Fibroblast of villous mesenchyme (primary cell): Measurements from ENCODE around the gene OR4D9. TPM values are rescaled to one million over a fixed set of nuclear protein-coding genes. Genes with fewer than 3 reads are reported as not detected.
A peak's percentile ranks its signal among the peaks of the same experiment; 100 is the strongest.

Source experiments
- DNase-seq: peaks from one replicate; pipeline ENCODE4 v3.0.0-alpha.2; 2010; ENCODE audit warnings: low read depth
- H3K4me3 ChIP-seq: 2 replicates; pipeline ENCODE4 v1.5.1; 2011; ENCODE audit warnings: low read depth, mild to moderate bottlenecking, low read length
- total RNA-seq: library from RNA; depleted of rRNA; stranded (reverse); fragments of >200 nt; gene quantifications from 2 replicates; pipeline ENCODE4 v1.2.3, GENCODE V29; 2012
- TF ChIP-seq, protein P1 (sequence below): IDR thresholded peaks from 2 replicates; pipeline ENCODE4 v1.5.1; 2012; ENCODE audit warnings: low read depth, mild to moderate bottlenecking, low read length; ENCODE audit not compliant: insufficient read depth

OR4D9 gene
- total RNA-seq, 1 donor, result not detected

DNA sequence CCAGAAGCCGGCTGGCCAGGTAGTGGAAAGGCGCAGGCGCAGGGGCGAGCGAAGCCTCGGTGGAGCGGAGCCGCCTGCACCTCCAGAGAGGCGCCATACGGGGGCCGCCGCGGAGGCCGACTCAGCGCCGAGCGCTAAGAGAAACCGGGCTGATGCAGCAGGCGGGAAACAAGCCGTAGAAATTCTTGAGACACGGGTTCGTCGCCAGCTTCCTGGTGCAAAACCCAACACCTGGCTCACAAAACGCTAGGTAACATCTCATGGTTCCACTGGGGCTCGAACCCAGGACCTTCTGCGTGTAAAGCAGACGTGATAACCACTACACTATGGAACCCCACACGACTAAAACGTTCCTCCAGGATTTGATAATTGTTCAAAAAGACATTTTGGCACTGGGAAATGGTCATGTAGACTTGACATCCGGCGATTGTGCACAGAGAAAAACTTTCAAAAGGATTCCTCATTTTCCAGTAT is 39.1 kb downstream of the OR4D9 start:
- DNase-seq, result peak; percentile 90
- peak overlapping the region; percentile 63 for H3K4me3 ChIP-seq
- TF ChIP-seq, protein P1, sequence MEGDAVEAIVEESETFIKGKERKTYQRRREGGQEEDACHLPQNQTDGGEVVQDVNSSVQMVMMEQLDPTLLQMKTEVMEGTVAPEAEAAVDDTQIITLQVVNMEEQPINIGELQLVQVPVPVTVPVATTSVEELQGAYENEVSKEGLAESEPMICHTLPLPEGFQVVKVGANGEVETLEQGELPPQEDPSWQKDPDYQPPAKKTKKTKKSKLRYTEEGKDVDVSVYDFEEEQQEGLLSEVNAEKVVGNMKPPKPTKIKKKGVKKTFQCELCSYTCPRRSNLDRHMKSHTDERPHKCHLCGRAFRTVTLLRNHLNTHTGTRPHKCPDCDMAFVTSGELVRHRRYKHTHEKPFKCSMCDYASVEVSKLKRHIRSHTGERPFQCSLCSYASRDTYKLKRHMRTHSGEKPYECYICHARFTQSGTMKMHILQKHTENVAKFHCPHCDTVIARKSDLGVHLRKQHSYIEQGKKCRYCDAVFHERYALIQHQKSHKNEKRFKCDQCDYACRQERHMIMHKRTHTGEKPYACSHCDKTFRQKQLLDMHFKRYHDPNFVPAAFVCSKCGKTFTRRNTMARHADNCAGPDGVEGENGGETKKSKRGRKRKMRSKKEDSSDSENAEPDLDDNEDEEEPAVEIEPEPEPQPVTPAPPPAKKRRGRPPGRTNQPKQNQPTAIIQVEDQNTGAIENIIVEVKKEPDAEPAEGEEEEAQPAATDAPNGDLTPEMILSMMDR, result peak; percentile 36

DNA sequence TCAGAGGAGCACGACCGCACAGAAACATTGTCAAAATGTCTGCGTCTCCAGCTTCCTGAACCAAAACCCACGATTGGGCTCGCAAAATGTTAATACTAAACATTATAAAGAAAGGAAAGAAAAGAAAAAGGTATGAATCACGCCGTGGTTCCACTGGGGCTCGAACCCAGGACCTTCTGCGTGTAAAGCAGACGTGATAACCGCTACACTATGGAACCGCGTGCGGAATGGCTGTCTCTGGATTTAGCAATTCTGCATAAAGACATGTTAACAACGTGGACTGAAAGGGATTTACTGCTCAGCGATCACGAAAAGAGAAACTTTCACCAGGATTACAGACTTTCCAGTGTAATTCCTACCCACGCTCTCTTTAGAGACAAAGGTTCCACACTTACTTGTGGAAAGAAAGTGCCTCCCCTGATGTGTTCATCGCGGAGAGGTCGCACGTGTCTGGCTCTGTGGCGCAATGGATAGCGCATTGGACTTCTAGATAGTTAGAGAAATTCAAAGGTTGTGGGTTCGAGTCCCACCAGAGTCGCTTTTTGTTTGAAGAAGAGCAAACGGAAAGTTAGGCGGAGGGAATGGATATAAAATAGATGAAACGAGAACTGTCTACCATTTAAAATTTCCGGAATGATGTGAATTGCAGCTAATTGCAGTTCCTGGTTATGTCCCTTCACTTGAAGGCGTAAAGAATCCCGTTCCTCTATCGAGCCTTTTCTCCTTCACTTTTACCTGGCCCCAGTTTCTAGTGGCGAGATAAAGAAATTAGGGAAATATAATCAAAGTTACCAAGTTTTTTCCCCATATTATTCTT is 39.7 kb downstream of the OR4D9 start:
- peak overlapping the region; percentile 63 for H3K4me3 ChIP-seq
- TF ChIP-seq, protein P1, result no peak
- peak; percentile 94 for DNase-seq

DNA sequence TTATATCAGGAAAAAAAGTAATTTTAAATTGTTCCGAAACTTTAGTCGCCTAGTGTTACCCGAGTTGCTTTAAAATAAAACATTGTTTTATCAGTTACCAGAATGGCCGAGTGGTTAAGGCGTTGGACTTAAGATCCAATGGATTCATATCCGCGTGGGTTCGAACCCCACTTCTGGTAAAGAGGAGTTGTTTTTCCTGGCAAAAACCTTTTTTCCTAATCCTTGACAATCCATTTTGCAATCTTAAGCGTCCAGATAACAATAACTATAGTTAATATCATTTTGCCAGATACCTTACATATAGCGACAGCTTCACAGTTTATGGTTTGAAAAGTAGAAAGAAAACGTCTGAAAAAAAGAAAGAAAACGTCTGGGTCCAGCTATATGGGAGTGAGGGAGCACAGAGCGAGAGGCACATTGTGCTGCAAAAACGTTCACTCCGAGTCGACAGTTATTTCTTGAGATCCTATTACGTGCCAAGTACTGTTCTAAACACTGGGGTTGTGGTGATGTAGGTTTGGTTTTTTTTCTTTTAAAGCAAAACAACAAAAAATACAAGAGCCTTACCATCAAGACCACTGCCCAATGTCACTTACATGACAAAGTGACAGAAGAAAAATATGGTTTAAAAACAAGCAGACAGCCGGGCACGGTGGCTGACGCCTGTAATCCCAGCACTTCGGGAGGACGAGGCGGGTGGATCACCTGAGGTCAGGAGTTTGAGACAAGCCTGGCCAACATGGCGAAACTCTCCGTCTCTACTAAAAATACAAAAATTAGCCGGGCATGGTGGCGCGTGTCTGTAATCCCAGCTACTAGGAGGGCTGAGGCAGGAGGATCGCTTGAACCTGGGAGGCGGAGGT is 40.6 kb downstream of the OR4D9 start:
- TF ChIP-seq, protein P1, result no peak
- peak; percentile 85 for DNase-seq
- peak overlapping the region; percentile 63 for H3K4me3 ChIP-seq

DNA sequence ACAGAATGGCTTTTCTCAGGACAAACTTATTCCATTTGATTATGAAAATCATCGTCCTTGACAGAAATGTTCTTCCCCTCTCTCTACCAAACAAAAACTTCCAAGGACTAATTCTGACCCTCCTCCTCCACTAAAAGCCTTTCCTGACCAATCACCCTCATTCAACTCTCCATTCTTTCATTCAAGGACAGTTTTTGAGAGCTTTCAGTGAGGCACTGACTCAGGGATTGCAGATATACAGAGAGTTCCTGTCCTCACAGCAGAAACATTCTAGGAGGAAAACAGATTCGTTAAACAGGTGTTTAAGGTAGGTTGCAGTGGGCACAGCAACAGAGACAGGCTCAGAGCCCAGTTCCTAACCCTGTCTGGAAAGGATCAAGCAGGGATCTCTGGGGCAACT is 41.5 kb downstream of the OR4D9 start:
- no peak overlapping the region for H3K4me3 ChIP-seq
- TF ChIP-seq, protein P1, result no peak
- DNase-seq, result no peak

DNA sequence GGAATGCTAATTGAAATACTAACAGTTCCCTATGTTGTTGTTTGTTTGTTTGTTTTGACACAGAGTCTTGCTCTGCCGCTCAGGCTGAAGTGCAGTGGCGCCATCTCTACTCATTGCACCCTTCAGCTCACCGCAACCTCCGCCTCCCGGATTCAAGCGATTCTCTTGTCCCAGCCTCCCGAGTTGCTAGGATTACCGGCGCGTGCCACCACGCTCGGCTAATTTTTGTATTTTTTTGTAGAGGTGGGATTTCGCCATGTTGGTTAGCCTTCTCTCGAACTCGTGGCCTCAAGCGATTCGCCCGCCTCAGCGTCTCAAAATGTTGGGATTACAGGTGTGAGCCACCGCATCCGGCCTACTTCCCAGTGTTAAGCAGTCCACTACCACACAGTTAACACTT is 42.0 kb downstream of the OR4D9 start:
- TF ChIP-seq, protein P1, result no peak

GRCh38 chr11:59555601-59556114 is 44.3 kb downstream of the OR4D9 start:
- no peak for DNase-seq
- TF ChIP-seq, protein P1, result no peak
- peak overlapping the region; percentile 51 for H3K4me3 ChIP-seq

More for the DNA sequence above, 42.0 kb downstream of the OR4D9 start:
- DNase-seq, result no peak
- H3K4me3 ChIP-seq, result no peak overlapping the region
